Uterus (tissue), 2 donors: ENCODE measurements around the gene TXNRD3.

Experiments used
- POLR2A ChIP-seq, 2 donors: fragments of 450-650 bp; IDR thresholded peaks; one replicate each; pipeline ENCODE4 v1.6.1; 2016; ENCODE audit warnings: antibody characterized with exemption in 2 of 2, mild to moderate bottlenecking in 1 of 2, moderate library complexity in 1 of 2
- TF ChIP-seq, protein P1 (sequence below), 4 experiments: fragments of 200-600 bp in 2 of 4; fragments of 450-650 bp in 2 of 4; sonication (generic) in 2 of 4; IDR thresholded peaks; one replicate each; pipeline ENCODE4 v1.5.1; 2016 to 2019; ENCODE audit warnings: antibody characterized with exemption in 4 of 4, mild to moderate bottlenecking in 2 of 4, moderate library complexity in 1 of 4

DNA sequence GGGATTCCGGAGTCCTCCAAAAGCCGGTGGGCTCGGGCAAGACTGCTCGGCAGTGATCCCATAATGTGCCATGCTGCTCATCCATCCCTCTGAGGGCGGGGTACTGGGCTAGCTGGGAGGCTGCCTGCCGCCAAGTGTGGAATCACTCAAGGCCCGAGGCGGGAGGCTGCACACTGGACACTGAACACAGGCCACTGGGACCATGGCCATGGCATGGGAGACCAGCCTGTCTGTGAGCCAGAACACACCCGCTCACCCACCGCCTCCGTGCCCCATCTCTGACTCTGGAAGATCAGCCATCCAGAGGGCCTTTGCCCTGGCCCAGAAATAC is 97.5 kb downstream of the TXNRD3 start:
- TF ChIP-seq, protein P1, sequence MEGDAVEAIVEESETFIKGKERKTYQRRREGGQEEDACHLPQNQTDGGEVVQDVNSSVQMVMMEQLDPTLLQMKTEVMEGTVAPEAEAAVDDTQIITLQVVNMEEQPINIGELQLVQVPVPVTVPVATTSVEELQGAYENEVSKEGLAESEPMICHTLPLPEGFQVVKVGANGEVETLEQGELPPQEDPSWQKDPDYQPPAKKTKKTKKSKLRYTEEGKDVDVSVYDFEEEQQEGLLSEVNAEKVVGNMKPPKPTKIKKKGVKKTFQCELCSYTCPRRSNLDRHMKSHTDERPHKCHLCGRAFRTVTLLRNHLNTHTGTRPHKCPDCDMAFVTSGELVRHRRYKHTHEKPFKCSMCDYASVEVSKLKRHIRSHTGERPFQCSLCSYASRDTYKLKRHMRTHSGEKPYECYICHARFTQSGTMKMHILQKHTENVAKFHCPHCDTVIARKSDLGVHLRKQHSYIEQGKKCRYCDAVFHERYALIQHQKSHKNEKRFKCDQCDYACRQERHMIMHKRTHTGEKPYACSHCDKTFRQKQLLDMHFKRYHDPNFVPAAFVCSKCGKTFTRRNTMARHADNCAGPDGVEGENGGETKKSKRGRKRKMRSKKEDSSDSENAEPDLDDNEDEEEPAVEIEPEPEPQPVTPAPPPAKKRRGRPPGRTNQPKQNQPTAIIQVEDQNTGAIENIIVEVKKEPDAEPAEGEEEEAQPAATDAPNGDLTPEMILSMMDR (IDR thresholded peaks at IDR 0.05) = no peak
- TF ChIP-seq POLR2A (IDR thresholded peaks at IDR 0.05) = no peak
